ENCODE data around the gene TCEANC2. TPM values are rescaled to one million over a fixed set of nuclear protein-coding genes. Genes with fewer than 3 reads are reported as not detected.

TCEANC2 gene
- total and polyA plus RNA-seq, 2 donors (not counting 3 experiments of a cell fraction or from before 2014, with no cell fraction given) = 3.2 to 6.1 TPM

DNA sequence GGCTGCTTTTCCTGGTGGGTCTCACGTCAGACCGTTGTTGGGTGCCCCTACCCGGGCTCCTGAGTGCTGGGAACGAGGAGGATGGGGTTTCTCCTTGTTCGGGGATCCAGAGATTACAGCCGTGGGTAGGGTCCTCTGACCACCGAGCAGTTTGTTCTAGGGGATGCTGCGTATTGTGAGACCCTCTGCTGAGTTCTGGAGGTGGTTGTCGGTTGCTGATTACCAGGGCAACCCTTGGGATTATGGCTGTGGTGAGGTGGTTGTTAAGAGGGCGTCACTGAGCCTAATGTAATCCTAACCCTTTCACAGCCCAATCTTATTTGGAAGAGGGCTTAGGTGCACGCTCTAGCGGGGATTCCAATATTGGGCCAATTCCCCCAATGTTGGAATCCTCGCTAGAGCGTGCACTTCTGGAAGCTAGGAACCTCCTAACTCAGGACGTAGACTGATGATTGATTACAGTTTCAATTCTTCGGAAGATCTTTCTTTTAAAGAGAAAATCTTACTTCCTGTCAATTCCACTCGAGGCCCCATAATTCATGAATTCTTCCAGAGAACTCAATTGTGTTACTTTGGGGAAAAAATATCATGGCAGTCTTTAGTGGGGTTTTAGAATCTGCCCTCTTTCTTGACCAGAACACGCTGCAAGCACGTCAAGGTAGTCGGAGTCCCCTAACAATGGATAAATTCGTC lies 483 bp downstream of the TCEANC2 start:
- no peaks in the 10 kb centered on the region for H4K20me1 ChIP-seq (replicated peaks; ENCODE audit: control insufficient read depth, extremely low read depth, insufficient read depth, low read length)
- POLR2A ChIA-PET = no interaction called here
- FAIRE-seq (no peak), DNase-seq (ENCODE audit: low read depth, low spot score) (peak; percentile 12)
- CTCF ChIA-PET = interaction anchor here (1.4 kb wide), 2 partner anchors 193 to 435 kb away, joined by 3 to 6 read pairs; no protein-coding TSS in a partner anchor
- H3K9me3 ChIP-seq (replicated peaks; ENCODE audit: control insufficient read depth, insufficient read depth, low read length) = no peaks in the 10 kb centered on the region
- TSS peak; percentile 76 for BruUV-seq (replicated peaks)
- H3K4me3 ChIP-seq (replicated peaks in 1 of 3; ENCODE audit: insufficient read depth in 1 of 3, low read depth in 1 of 3, low read length in 3 of 3) = peak overlapping the region; percentile 47 to 80 (median 60)
- peaks cover 21% of the 10 kb centered on the region for H3K79me2 ChIP-seq (ENCODE audit: control insufficient read depth, insufficient read depth, low read length)
- TF ChIP-seq POLR2A (IDR thresholded peaks at IDR 0.05; ENCODE audit: low read depth, low read length) = no peak
- TF ChIP-seq CTCF (IDR thresholded peaks at IDR 0.05; ENCODE audit: extremely low read depth in 1 of 2, insufficient read depth in 1 of 2, low read depth in 1 of 2, low read length in 2 of 2) = no peak
- TF ChIP-seq MYC (IDR thresholded peaks at IDR 0.05; ENCODE audit: low read depth, low read length) = no peak
- TF ChIP-seq, protein P1, sequence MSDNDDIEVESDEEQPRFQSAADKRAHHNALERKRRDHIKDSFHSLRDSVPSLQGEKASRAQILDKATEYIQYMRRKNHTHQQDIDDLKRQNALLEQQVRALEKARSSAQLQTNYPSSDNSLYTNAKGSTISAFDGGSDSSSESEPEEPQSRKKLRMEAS (IDR thresholded peaks at IDR 0.05; ENCODE audit: insufficient read depth, insufficient read length) = no peak
- TF ChIP-seq GATA2 (IDR thresholded peaks at IDR 0.05; ENCODE audit: insufficient read depth, insufficient read length, low read depth, low read length) = no peak
- no peak for TF ChIP-seq POLR2AphosphoS5 (IDR thresholded peaks at IDR 0.05; ENCODE audit: insufficient read depth, low read depth, low read length)
- no peak for TF ChIP-seq EZH2 (IDR thresholded peaks at IDR 0.05; ENCODE audit: borderline replicate concordance, low read depth, low read length, severe bottlenecking)
- no peak for TF ChIP-seq JUN (IDR thresholded peaks at IDR 0.05; ENCODE audit: borderline replicate concordance, insufficient read depth, insufficient read length, low read depth)
- TF ChIP-seq FOS (IDR thresholded peaks at IDR 0.05; ENCODE audit: borderline replicate concordance, insufficient read depth, low read length) = no peak
- peak overlapping the region; percentile 69 for H2AFZ ChIP-seq (ENCODE audit: low read depth, low read length)
- H3K4me2 ChIP-seq (ENCODE audit: insufficient read depth, low read length) = peak overlapping the region; percentile 85
- H3K4me1 ChIP-seq (ENCODE audit: control insufficient read depth, extremely low read depth, insufficient read depth, low read length) = peaks cover 10% of the 10 kb centered on the region
- intact Hi-C loops (cut with micrococcal nuclease) = loop anchor here (1.0 to 5.0 kb wide), 6 partner anchors 108 to 661 kb away; partner anchors contain the start of genes CYB5RL, LRRC42, MRPL37 and NDC1
- no peaks in the 10 kb centered on the region for H3K27me3 ChIP-seq (ENCODE audit: control insufficient read depth in 2 of 2, insufficient read depth in 2 of 2, low read length in 2 of 2)
- H3K9ac ChIP-seq (replicated peaks; ENCODE audit: extremely low read depth, insufficient read depth, low read length) = peak overlapping the region; percentile 77
- dilution Hi-C loops (cut with MboI; ENCODE audit: extremely low pct_ligation_motif_present, low sequenced_read_pairs) = no loop called here
- H3K36me3 ChIP-seq (ENCODE audit: control insufficient read depth in 2 of 2, extremely low read depth in 1 of 2, insufficient read depth in 2 of 2, low read length in 2 of 2) = no peaks in the 10 kb centered on the region
- peak overlapping the region; percentile 64 for H3K27ac ChIP-seq (ENCODE audit: insufficient read depth, low read depth, low read length)
- no peaks in the 10 kb centered on the region for H3K9me1 ChIP-seq (replicated peaks; ENCODE audit: control insufficient read depth, extremely low read depth, insufficient read depth, low read length)
